HG03280 (cell line): ENCODE measurements around the gene RARRES2.
"Not testable (repeated sequence)": the region's sequence is repeated elsewhere in the genome, so short reads cannot be mapped to it uniquely, and the experiment has no call there.

ENCODE experiments used
- ATAC-seq: cut with Tn5 transposase; IDR thresholded peaks from one replicate; pipeline ENCODE4 v1.9.1; 2021; ENCODE audit warnings: mild to moderate bottlenecking, moderate library complexity; ENCODE audit not compliant: unreplicated experiment

RARRES2 gene

DNA sequence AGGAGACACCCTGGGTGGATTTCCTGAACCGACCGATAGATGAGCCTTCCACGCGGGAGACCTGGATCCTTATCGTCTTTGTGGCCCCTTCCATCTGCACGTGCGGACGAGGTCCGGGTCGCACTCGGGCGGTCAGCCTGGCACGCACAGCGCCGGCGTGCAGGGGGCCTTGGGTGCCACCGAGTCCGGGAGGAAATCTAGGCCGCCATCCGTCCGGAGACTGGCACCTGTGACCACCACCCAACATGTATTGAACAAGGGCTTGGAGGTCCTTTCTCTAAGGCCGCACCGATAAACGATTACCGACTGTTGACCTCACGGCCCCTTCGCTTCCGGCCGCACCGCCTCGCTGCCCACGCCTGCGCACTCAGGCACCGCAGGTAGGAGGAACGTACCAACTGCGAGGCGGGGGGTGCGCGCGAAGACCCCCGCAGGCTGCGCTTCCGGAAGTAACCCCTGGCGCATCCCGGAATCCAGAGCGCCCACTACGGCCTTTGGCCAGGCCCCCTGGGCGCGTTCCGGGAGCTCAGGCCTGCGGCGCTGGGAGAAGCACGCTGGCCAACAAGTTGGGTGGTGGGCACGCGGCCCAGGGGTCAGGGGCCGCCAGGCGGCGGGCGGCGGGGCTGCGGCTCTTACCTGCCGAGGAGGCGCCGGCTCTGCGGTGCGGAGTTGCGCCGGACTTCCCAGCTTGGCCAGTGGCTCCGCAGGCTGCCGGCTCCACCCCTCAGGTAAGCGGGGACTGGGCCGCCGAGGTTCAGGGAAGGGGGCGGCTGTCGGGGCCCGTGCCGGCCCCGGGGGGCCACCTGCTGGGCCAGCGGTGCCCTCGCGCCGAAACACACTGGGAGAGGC is 18.4 kb downstream of the RARRES2 start, which contains the start of the genes ACTR3C and LRRC61:
ACTR3C (minus strand) TSS at position 713 of the 849 bp plus-strand sequence. CDS start 28,249 bp downstream, outside the sequence.
LRRC61 (plus strand) TSS at position 523 of the 849 bp plus-strand sequence. CDS start 13,507 bp downstream, outside the sequence.
- ATAC-seq = peak; percentile 66

DNA sequence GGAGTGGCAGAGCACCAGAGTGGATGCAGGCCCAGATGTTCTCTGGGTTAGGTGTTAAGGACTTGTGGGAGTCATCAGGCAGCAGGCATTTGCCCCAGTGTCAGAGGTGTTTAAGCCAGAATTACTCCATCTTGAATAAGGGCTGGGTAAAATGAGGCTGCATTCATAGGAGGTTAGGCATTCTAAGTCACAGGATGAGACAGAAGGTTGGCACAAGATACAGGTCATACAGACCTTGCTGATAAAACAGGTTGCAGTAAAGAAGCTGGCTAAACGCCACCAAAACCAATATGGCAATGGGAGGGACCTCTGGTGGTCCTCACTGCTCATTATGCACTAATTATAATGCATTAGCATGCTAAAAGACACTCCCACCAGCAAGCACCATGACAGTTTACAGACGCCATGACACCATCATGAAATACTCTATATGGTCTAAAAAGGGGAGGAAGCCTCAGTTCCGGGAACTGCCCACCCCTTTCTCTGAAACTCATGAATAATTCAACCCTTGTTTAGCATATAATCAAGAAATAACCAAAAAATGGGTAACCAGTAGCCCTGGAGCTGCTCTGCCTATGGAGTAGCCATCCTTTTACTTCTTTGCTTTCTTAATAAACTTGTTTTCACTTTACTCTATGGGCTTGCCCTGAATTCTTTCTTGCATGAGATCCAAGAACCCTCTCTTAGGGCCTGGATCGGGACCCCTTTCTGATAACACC is 19.2 kb downstream of the RARRES2 start:
- peak; percentile 39 for ATAC-seq

DNA sequence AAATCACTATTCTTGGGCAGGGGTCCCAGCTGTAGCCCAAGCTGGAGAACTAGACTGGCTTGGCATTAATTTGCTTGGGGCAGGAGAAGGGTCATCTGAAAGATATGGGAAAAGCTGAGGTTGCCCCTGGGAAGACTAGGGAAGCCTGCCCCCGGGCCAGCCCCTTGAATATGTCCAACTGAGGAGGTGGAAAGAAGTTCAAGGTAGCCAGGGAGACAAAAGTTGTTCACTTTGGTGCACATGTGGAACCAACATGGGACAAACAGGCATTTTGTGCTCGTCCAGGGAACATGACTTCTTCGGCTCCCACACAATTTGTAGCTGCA is 19.7 kb downstream of the RARRES2 start:
- ATAC-seq = no peak

DNA sequence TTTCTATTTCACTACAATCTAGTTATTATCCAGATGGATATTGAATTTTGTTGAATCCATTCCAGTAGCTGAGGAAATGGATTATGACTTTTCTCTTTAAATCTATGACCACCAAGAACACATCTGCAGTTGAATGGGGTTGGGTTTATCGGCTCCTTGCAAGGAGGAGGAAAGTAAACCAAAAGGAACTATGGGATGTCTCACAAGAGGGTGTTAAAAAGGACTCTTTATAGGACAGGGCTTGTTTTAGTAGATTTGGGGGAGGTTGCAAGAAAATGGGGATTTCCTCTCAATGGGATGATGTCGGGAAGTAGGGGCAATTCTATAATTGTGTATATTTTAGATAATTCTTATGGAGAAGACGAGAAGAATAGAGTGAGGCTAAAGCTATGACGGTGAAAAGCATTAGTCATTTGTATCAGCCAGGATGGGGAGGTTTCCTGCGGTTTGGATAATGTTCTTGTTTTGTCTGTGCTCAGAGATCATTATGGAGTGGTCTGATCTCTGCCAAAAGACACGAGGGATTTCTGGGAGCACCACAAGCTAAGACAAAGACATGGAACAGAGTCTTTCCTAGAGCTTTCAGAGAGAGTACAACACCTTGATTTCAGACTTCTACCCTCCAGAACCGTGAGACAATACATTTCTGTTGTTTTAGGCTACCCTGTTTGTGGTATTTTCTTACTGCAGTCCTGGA is 23.5 kb downstream of the RARRES2 start:
- no peak for ATAC-seq

DNA sequence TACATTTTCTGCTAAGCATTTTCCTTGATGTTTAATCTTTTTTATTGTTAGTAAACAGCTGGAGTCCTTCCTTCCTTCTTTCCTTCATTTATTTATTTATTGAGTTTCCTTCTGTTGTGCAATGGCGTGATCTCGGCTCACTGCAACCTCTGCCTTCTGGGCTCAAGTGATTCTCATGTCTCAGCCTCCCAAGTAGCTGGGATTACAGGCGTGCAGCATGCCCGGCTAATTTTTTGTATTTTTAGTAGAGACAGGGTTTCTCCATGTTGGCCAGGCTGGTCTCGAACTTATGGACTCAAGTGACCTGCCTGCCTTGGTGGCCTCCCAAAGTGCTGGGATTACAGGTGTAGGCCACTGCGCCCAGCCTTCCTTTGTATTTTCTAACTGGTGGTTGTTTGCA is 24.4 kb downstream of the RARRES2 start:
- not testable (repeated sequence) for ATAC-seq

DNA sequence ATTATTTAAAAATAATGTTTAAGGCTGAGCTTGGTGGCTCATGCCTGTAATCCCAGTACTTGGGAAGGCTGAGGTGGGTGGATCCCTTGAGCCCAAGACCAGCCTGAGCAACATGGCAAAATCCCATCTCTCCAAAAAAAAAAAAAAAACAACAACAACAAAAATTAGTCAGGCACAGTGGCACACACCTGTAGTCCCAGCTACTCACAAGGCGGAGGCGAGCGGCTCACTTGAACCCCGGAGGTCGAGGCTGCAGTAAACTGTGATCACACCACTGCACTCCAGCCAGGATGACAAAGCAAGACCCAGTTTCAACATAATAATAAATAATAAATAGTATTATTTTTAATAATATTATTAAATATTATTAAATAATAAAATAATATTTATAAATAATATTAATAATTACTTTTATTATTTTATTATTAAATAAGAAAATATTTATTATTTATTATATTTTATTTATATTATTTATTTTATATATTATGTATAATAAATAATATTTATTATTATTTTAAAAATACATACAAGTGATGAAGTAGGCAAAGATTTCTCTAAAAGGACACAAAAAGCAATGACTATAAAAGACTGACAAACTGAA is 26.7 kb downstream of the RARRES2 start:
- no peak for ATAC-seq

DNA sequence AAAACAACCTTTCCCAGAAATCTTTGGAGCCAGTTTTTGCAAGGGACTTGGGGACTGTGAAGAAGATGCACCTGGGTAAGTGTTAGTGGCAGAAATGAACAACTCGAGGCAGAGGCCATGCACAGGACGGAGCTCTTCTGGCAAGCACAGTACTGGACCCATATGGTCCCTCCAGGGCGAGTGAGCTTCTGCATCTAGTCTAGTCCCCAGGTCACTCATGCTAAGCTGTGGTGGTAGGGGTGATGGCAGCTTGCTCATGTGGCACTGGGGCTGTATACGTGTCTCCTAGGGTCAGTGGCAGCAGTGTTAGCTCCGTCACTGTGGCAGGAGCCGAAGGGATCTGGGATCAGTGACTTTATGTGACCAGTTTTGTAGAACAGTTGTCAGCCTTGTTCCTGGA is 27.6 kb downstream of the RARRES2 start:
- ATAC-seq = no peak

DNA sequence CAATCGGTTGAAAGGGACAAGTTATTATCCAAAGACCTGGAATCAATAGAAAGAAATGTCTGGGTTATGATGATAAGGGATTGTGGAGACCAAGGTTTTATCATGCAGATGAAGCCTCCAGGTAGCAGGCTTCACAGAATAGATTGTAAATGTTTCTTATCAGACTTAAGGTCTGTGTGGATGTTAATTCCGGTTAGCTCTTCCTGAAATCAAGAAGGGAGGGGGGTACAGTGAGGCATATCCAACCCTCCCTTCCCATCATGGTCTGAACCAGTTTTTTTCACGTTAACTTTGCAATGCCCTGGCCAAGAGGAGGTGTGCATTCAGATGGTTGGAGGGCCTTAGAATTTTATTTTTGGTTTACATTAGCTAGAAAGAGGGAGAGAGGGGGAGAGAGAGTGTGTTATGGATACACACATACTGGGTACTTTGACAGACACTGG is 28.0 kb downstream of the RARRES2 start:
- no peak for ATAC-seq

DNA sequence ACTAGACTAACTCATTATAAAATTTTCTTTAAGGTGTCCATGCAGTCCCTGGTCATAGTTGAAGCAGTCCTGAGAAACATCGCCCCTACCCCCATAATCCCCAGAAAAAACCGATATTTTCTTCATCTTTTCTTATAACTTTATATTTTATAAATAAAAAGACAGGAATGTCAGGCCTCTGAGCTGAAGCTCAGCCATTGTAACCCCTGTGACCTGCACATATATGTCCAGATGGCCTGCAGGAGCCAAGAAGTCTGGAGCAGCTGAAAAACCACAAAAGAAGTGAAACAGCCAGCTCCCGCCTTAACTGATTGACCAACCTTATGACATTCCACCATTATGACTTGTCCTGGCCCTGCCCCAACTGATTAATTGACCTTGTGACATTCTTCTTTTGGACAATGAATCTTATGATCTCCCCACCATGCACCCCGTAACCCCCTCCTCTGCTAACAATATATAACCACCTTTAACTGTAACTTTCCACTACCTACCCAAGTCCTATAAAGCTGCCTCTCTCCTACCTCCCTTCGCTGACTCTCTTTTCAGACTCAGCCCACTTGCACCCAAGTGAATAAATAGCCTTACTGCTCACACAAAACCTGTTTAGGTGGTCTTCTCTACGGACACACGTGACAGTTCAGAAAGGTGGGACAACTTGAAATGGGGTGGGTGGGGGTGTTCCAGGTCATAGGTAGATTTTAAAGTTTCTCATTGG is 28.6 kb downstream of the RARRES2 start:
- not testable (repeated sequence) for ATAC-seq

DNA sequence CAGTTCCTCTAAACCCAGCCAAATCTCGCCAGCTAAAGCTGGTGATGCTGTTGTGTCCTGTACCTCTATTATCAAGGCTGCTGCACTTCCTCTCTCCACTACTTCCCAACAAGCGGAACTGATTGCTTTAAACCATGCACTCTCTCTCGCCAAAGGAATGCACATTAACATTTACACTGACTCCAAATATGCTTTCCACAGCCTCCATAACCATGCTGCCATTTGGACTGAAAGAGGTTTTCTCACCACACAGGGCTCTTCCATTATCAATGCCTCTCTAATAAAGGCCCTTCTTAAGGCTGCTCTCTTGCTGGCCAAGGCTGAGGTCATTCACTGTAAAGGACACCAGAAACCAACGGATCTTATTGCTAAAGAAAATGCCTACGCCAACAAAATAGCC is 29.7 kb downstream of the RARRES2 start:
- ATAC-seq = no peak

DNA sequence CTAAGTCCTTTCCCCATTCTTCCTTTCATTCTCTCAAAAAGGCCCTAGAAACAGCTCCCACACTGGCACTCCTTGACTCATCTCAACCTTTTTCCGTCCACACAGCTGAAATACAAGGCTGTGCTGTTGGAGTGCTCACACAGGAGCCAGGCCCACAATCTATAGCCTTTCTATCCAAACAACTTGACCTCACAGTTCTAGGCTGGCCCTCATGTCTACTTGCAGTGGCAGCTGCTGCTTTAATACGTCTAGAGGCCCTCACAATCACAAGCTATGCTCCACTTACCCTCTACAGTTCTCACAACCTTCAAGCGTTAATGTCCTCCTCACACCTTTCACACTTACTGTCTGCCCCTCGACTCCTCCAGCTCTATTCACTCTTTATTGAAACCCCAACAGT is 30.3 kb downstream of the RARRES2 start:
- no peak for ATAC-seq

DNA sequence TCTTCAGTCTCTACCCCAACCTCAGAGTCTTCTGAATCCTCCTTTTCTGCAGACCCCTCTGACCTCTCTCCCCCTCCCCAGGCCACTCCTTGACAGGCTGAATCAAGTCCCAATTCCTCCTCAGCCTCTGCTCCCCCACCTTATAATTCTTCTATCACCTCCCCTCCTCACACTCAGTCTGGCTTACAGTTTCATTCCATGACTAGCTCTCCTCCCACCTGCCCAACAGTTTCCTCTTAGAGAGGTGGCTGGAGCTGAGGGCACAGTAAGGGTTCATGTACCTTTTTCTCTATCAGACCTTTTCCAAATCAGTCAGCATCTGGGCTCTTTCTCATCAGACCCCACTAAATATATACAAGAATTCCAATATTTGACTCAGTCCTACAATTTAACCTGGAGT is 32.9 kb downstream of the RARRES2 start:
- no peak for ATAC-seq

DNA sequence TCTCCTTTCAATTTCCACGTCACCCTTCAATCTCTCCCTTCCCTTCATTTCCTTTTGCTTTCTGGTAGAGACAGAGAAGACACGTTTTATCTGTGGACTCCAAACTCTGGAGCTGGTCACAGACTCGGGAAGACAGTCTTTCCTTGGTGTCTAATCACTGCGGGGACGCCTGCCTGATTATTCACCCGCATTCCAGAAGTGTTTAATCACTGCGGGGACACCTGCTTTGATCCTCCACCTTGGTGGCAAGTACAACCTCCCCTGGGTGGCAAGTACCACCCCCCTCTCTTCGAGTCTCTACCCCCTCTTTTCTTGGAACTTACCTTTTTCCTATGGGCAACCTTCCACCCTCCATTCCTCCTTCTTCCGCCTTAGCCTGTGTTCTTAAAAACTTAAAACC is 33.5 kb downstream of the RARRES2 start:
- ATAC-seq = no peak

DNA sequence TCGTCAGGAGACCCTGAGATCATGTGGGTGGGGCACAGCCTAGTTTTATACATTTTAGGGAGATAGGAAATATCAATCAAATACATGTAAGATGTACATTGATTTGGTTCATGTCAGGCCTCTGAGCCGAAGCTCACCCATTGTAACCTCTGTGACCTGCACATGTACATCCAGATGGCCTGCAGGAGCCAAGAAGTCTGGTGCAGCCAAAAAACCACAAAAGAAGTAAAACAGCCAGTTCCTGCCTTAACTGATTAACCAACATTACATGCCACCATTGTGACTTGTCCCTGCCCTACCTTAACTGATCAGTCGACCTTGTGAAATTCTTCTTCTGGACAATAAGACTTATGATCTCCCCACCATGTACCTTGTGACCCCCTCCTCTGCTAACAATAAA is 34.3 kb downstream of the RARRES2 start:
- ATAC-seq = no peak

DNA sequence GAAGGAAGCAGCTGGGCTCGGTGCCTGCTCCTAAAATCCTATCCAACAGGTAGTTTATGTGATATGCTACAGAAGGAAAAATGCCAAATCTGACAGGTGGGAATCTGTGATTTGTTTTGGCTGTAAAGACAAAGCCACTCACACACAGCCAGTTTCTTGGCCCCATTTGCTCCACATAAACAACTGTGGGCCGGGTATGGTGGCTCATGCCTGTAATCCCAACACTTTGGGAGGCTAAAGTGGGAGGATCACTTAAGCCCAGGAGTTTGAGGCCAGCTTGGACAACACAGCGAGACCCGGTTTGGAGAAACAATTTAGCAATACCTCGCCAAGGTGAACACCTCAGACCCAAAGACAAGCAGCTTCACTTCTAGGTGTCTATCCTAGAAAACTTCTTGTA is 35.1 kb downstream of the RARRES2 start:
- ATAC-seq = not testable (repeated sequence)

DNA sequence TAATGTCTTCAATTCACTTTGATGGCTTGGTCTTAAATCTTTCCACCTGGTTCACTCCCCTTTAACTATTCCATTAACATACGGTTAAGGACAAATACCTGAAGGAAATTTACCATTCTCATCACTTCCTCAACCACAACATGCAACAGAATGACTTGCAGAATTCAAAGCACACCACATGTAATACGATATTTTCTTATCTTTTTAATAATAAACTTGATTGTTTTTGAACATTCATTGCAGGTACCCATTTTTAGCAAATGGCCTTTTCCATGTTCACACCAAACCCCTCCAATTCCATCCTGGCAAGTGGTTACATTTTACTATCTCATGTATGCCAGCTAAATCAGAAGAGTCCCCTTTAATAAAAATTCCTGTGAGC is 35.5 kb downstream of the RARRES2 start:
- ATAC-seq = not testable (repeated sequence)

DNA sequence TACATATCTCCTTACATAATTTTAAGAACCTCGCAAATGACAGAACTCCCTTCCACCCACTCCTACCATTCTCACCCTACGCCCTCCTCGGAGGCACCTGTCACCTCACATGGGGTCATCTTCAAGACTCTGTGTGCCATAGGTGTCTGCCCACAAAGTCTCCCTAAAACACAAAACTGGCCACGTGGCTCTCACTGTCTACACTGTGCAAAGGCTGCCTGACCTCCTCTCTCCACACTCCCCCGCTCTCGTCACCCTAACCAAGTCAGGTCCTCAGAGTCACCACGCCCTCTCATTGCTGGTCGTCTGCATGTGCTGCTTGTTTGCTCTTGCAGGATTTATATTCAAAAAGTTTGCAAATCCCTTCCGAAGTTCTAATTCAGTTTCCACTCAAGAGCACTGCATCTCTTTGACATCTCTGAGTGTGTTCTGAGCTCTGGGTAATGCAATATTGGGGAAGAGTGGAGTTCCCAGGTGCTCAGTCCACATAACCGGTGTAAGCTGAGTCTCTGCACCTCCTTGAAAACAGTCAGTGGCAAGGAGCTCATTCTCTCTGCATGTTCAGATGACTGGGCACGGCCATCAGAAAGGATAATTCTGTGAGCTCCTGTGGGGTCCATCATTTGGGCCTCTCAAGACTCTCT is 36.0 kb downstream of the RARRES2 start:
- not testable (repeated sequence) for ATAC-seq

DNA sequence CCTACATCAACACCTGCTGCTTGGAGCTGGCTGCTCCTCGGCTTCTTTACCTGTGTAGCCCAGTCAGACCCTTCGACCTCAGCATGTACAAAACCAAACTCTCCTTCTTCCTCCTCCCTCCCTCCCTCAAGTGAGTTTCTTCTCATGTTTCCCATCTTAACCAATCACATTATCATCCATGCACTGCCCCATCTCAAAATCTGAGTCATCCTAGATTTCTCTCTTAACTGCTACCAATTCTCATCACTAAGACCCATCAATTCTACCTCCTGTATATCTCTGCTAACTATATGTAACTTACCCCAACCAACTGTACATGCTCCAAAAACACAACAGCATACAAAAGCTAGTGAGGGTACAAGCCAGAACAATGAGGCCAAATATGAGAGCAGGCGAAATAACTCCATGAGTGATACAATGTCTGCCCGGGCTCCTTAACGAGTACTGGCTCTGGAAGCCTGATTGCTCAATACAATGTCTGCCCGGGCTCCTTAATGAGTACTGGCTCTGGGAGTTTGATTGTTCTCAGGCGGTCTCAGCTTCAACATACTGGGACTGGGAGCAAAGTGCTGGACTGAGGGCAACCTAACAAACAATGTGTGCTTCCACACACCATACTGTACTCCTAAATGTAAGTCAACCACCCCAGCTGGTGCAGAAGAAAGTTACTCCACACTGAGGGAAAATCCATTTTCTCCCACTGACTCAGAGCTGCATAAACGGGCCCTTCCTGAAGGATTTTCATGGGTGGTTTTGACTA is 36.8 kb downstream of the RARRES2 start:
- ATAC-seq = not testable (repeated sequence)

DNA sequence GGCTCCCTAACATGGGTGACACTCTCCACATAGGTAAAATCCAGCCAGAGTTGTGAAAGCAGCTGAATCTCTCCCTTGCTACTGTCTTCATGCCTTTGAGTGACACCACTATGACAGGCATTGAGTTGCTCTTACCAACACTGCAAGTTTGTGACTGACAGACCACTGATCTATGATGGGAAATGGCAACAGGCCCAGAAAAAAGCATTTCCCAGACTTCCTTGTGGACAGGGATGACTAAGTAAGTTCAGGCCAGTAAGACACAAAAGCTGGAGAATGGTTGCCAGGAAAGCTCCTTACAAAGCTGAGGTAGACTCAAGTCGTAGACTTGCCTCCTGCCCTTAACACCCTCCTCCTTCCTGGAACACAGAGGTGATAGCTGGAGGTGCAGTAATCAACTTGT is 38.5 kb downstream of the RARRES2 start:
- ATAC-seq = not testable (repeated sequence)
